Spleen (tissue), 7 donors: Measurements from ENCODE around the gene PLPP1.

ENCODE experiments used
- POLR2A ChIP-seq, 3 donors: fragments of 450-650 bp; IDR thresholded peaks; one replicate each; pipeline ENCODE4 v1.5.1; 2017; ENCODE audit warnings: antibody characterized with exemption in 3 of 3, mild to moderate bottlenecking in 1 of 3
- TF ChIP-seq, protein P1 (sequence below), 11 experiments: fragments of 200-600 bp in 7 of 11; fragments of 450-650 bp in 4 of 11; sonication (generic) in 4 of 11; IDR thresholded peaks in 8 of 11; conservative IDR thresholded peaks in 3 of 11; 1 replicate in 7 of 11; 2 replicates in 4 of 11; pipeline versions ENCODE4 v1.4.0 to v1.8.0; 2016 to 2021; ENCODE audit warnings: antibody characterized with exemption in 11 of 11, inconsistent platforms in 4 of 11, mild to moderate bottlenecking in 1 of 11
- donor health status: DM: no; HTN: no; CAD: no; lungs with moderate emphysema.
- donor health status: DM: no; HTN: no; CAD: no.
- donor health status: DM: no; HTN: no; CAD: no.

- TF ChIP-seq, protein P1, sequence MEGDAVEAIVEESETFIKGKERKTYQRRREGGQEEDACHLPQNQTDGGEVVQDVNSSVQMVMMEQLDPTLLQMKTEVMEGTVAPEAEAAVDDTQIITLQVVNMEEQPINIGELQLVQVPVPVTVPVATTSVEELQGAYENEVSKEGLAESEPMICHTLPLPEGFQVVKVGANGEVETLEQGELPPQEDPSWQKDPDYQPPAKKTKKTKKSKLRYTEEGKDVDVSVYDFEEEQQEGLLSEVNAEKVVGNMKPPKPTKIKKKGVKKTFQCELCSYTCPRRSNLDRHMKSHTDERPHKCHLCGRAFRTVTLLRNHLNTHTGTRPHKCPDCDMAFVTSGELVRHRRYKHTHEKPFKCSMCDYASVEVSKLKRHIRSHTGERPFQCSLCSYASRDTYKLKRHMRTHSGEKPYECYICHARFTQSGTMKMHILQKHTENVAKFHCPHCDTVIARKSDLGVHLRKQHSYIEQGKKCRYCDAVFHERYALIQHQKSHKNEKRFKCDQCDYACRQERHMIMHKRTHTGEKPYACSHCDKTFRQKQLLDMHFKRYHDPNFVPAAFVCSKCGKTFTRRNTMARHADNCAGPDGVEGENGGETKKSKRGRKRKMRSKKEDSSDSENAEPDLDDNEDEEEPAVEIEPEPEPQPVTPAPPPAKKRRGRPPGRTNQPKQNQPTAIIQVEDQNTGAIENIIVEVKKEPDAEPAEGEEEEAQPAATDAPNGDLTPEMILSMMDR (IDR thresholded peaks at IDR 0.05 in 8 of 11, conservative IDR thresholded peaks at IDR 0.05 in 3 of 11): no peak
- no peak for TF ChIP-seq POLR2A (IDR thresholded peaks at IDR 0.05)
Observed at GRCh38 chr5:55450050-55450765, 84.6 kb downstream of the PLPP1 start.
